SU-DHL-6 (cell line): Measurements from ENCODE around the gene ABCC12.

Experiments used
- H2AFZ ChIP-seq: fragments of 200-600 bp; sonication (generic); 2 replicates; pipeline ENCODE4 v1.6.1; 2014; ENCODE audit warnings: low read depth, mild to moderate bottlenecking, moderate library complexity, mixed read lengths, antibody characterized with exemption, low read length; ENCODE audit not compliant: severe bottlenecking
- H3F3A ChIP-seq: fragments of 200-600 bp; shearing (Covaris generic); 2 replicates; pipeline ENCODE4 v1.6.0; 2016; ENCODE audit warnings: antibody characterized with exemption, mild to moderate bottlenecking; ENCODE audit not compliant: insufficient read depth
- H3K27ac ChIP-seq: fragments of 200-600 bp; sonication (generic); 2 replicates; pipeline ENCODE4 v1.5.1; 2016; ENCODE audit warnings: low read depth, mild to moderate bottlenecking, low read length, moderate library complexity, mixed read lengths
- H3K27me3 ChIP-seq: fragments of 200-600 bp; sonication (generic), shearing (Covaris generic); 2 replicates; pipeline ENCODE4 v1.6.0; 2014; ENCODE audit warnings: mild to moderate bottlenecking, low read length
- H3K36me3 ChIP-seq: fragments of 200-600 bp; sonication (generic); 2 replicates; pipeline ENCODE4 v1.6.1; 2014; ENCODE audit warnings: mild to moderate bottlenecking, low read length, mixed read lengths
- H3K4me2 ChIP-seq: fragments of 300-600, 200-600 bp; shearing (Covaris generic), sonication (generic); 2 replicates; pipeline ENCODE4 v1.6.0; 2014; ENCODE audit warnings: low read length, low read depth, mild to moderate bottlenecking; ENCODE audit not compliant: poor library complexity, severe bottlenecking
- H3K4me3 ChIP-seq: fragments of 200-600 bp; sonication (generic); 2 replicates; pipeline ENCODE4 v1.5.1; 2014; ENCODE audit warnings: antibody characterized with exemption, low read length, mild to moderate bottlenecking, mixed read lengths; ENCODE audit not compliant: insufficient read depth, poor library complexity, severe bottlenecking
- H3K79me2 ChIP-seq: fragments of 200-600 bp; sonication (generic); 2 replicates; pipeline ENCODE4 v1.6.1; 2014; ENCODE audit warnings: mild to moderate bottlenecking, low read length, moderate library complexity; ENCODE audit not compliant: insufficient read depth
- H3K9ac ChIP-seq: fragments of 200-600 bp; sonication (generic); 2 replicates; pipeline ENCODE4 v1.7.0; 2014; ENCODE audit warnings: mild to moderate bottlenecking, low read length
- H3K9me2 ChIP-seq: fragments of 200-600 bp; sonication (generic); replicated peaks from 2 replicates; pipeline ENCODE4 v1.6.1; 2014; ENCODE audit warnings: low read length; ENCODE audit not compliant: insufficient read depth
- H3K9me3 ChIP-seq: fragments of 200-600 bp; sonication (generic); 2 replicates; pipeline ENCODE4 v1.6.1; 2014; ENCODE audit warnings: low read length, mixed read lengths; ENCODE audit not compliant: insufficient read depth
- H4K20me1 ChIP-seq: fragments of 200-600 bp; sonication (generic); 2 replicates; pipeline ENCODE4 v1.6.1; 2014; ENCODE audit warnings: low read depth, mild to moderate bottlenecking, antibody characterized with exemption, low read length, moderate library complexity, mixed read lengths
- CTCF ChIP-seq: fragments of 200-600 bp; sonication (generic); IDR thresholded peaks from one replicate; pipeline ENCODE4 v1.5.1; 2017; ENCODE audit warnings: antibody characterized with exemption, mild to moderate bottlenecking, low read length, moderate library complexity; ENCODE audit not compliant: insufficient read depth, poor library complexity, severe bottlenecking
- EZH2phosphoT487 ChIP-seq: fragments of 200-600 bp; sonication (generic), shearing (Covaris generic); conservative IDR thresholded peaks from 2 replicates; pipeline ENCODE4 v1.6.1; 2018; ENCODE audit warnings: mild to moderate bottlenecking, antibody characterized with exemption, low read length, moderate library complexity, mixed read lengths

ABCC12 gene

GRCh38 chr16:48201515-48202201, 45.9 kb upstream of the ABCC12 start:
- Histone ChIP-seq H3K36me3 (no peaks in the 10 kb centered on the region), H3K9me2 (no peaks in the 10 kb centered on the region), H3K27me3 (no peaks in the 10 kb centered on the region), H3K4me2 (no peak overlapping the region), H3K4me3 (no peak overlapping the region), H2AFZ (no peak overlapping the region), H3K79me2 (no peaks in the 10 kb centered on the region), H3K9me3 (no peaks in the 10 kb centered on the region), H3K27ac (no peak overlapping the region), H3F3A (no peaks in the 10 kb centered on the region), H3K9ac (no peak overlapping the region), H4K20me1 (no peaks in the 10 kb centered on the region)
- TF ChIP-seq EZH2phosphoT487: no peak
- no peak for TF ChIP-seq CTCF

DNA sequence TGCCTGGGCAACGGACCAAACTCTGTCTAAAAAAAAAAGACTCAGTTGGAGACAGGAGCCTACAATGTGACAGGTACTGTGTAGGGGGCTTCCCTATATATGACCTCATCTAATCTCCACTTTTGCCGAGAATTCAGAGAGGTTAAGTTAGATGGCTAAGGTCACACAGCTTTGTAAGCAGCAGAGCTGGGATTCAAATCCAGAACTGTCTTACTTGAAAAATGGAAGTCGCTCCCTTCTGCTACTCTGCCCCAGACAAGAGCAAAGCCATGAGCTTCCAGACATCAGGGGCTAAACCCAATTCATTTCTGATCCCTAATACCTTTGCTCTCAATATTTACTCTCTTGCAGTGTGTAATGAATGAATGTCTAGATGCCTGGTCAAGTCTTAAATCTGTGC, 41.5 kb upstream of the ABCC12 start:
- Histone ChIP-seq H3K27ac (no peak overlapping the region), H3K79me2 (no peaks in the 10 kb centered on the region), H3K9ac (no peak overlapping the region), H3K36me3 (no peaks in the 10 kb centered on the region), H3K4me2 (no peak overlapping the region), H3K9me3 (no peaks in the 10 kb centered on the region), H4K20me1 (no peaks in the 10 kb centered on the region), H3K4me3 (no peak overlapping the region), H3K27me3 (no peaks in the 10 kb centered on the region), H3K9me2 (no peaks in the 10 kb centered on the region), H2AFZ (no peak overlapping the region), H3F3A (no peaks in the 10 kb centered on the region)
- TF ChIP-seq EZH2phosphoT487 (no peak), CTCF (no peak)

DNA sequence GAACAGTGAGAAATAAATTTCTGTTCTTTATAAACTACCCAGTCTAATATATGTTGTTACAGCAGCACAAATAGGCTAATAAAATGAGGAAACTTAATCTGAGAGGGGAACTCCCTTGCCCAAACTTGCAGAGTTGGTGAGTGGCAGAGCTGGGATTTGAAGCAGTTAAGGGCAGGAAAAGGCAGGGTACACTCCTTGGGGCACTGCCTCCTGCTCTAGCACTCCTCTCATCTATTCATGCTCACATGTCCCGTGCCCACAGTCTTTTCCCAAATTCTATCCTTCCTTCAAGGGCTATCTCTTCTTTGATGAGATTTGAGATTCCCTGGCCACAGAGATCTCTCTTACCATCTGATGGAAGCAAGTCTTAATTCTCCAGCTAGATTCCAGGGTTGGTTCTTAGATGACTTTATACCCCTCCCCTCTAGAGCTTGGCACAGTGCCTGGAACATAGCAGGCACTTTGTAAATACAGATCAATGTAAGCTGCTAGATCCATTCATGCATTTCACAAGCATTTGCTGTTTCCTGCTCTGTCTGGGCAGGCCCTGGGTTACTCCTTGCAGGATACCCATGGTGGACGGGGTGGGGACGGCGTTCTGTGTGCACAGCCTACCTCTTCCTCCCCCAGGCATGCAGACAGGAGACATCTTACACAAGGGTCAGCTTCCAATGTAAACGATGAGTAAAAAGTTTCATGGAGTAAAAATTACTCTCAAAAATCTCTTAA, 39.2 kb upstream of the ABCC12 start:
- Histone ChIP-seq H2AFZ (no peak overlapping the region), H3K79me2 (no peaks in the 10 kb centered on the region), H3K36me3 (no peaks in the 10 kb centered on the region), H3K27me3 (no peaks in the 10 kb centered on the region), H3K27ac (no peak overlapping the region), H3K9ac (no peak overlapping the region), H3K4me3 (no peak overlapping the region), H3K9me3 (no peaks in the 10 kb centered on the region), H3K4me2 (no peak overlapping the region), H3K9me2 (no peaks in the 10 kb centered on the region), H3F3A (no peaks in the 10 kb centered on the region), H4K20me1 (no peaks in the 10 kb centered on the region)
- TF ChIP-seq EZH2phosphoT487 (no peak), CTCF (no peak)
